ENCODE results near the gene SCP2.

GRCh38 chr1:52943876-52944416 lies 16.9 kb downstream of the SCP2 start:
- TF ChIP-seq CTCF (IDR thresholded peaks at IDR 0.05): no peak
- no peak for TF ChIP-seq POLR2A (IDR thresholded peaks at IDR 0.05)
- no peak for TF ChIP-seq POLR2AphosphoS5 (IDR thresholded peaks at IDR 0.05)
